NCI-H526 (cell line): ENCODE results near the gene CDH4.
"Not testable (repeated sequence)": the region's sequence is repeated elsewhere in the genome, so short reads cannot be mapped to it uniquely, and the experiment has no call there.

Experiments
- DNase-seq, 2 experiments: peaks; one replicate each; lab custom pipeline; 2025; lab: John Stamatoyannopoulos, UW

CDH4 gene

DNA sequence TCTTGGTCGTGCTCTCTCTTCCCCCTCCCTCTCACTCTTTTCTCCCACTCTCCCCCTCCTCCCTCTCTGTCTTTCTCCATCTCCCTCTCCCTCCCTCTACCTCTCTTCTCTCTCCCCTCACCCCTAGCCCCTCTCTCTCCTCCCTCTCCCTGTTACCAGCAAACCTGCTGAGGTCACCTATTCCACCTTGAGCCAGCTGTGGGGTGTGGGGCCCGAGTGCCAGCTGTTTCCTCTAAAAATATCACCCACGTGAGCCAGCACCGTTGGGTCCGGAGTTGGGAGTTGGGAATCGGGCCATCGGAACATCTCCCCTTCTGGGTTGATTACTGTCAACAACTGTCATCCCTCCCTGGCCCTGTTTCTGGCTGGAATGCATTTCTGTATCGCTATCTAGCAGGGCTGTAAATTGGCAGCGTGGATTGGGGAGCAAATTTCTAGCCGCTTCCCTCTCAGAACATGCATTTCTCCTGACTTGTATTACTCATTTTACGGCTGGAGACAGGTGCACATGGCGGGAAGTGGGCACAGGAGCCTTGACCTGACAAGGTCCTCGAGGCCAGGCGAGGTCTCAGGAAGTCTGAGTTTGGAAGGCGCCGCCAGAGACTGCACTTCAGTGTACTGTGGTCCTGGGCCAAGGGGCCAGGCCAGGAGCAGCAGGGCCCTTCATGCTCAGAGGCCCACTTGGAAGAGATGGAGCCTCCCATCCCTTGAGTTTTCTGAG, 165.3 kb downstream of the CDH4 start:
- no peak for DNase-seq

DNA sequence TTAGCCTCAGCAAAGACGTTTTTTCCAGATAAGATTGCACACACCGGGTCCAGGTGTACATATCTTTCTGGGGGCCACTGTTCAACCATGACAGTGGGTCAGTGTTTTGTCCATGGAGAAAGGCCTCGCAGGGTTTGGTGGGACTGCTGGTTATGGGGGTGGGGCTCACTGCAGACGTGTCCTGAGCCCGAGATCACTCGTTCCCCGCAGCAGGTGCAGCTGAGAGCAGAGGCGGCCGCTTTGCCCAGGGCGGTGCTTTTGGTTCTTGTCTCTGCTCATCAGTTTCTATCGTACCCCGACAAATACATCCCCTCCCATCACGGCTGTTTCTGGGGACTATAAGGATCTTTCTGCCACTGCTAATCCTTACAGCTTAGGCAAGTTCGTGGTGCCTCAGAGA, 166.9 kb downstream of the CDH4 start:
- no peak for DNase-seq

DNA sequence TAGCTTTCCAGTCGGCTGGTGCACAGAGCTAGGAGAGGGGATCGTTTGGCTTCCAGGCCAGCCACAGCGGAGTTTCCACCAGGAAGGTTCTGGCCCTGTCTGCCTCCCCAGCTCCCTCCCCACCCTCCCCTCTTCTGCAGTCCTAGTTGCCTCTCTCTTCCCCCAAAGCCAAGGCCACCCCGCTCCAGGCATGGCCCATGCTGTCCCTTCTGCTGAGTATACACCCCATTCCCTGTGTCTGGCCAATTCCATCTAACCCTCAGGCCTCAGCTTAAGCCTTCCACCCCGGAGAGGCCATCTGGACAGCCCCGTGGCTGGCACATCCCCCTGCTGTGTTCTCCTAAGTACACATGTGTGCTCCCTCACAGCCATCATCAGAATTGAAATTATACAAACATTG, 167.4 kb downstream of the CDH4 start:
- no peak for DNase-seq

DNA sequence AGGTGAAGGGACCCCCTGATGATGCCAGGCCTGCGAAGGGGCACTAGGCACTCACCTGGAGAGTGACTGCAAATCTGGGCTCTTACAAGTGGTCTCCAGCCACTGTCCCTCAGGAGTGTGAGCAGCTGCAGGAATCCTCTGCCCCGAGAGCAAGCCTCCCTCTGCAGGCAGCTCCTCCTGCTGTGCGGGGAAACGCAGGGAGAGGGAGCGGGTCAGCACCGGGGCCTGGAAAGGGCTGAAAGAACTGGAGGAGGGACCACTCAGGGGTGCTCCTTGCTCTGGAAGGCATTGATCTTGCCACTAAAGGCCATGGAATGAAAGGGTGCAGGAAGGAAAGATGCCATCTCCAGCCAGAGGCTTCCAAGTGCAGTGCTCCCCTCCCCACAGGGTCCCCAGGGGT, 168.0 kb downstream of the CDH4 start:
- DNase-seq, result no peak

DNA sequence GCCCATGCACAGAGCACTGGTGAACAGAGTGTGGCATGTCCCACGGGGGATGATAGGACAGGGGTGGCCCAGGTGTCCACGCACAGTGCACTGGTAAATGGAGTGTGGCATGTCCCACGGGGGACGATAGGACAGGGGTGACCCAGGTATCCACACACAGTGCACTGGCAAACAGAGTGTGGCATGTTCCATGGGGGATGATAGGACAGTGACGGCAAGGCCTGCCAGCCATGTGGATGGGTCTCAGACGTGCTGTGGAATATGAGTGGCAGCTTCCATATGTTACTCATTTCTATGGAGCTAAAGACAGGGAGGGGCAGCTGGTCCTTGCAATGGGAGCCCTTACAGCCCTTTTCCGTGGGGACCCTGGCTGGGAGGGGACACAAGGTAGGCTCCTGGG, 168.7 kb downstream of the CDH4 start:
- no peak for DNase-seq

DNA sequence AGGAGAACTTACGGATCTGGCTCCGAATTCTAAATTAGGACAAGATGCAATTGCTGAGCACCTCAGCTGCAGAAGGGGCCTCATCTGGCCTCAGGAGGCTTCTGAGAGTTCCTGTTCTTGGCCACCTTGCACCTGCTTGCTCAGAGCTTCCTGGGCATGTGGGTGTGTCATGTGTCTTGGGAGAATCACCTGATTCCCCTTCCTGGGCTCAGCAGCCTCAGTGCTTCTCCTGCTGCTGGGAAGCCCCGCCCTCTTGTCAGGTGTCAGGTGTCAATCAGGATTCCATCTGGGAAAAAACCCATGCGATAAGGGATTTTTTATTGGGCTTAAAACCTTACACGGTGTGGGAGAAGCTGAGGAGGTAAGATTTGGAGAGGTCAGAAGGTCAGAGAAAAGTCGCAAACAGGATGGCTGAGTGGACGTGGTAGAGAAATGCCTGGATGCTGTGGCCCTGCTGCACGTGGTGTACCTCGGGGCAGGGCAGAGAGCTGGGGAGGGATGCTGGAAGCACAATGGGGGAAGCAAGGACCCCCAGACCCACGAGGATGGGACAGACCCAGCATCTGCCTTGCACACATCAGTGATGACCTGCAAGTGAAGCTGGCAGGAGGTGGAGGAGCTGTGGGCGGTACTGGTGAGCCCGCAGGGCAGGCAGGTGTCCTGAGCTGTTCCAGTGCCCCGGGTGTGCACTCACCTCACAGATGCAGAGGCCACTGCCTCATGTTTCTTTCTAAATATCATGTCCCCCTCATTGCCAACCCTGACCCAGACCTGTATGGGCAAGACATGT, 170.8 kb downstream of the CDH4 start:
- DNase-seq, result no peak

DNA sequence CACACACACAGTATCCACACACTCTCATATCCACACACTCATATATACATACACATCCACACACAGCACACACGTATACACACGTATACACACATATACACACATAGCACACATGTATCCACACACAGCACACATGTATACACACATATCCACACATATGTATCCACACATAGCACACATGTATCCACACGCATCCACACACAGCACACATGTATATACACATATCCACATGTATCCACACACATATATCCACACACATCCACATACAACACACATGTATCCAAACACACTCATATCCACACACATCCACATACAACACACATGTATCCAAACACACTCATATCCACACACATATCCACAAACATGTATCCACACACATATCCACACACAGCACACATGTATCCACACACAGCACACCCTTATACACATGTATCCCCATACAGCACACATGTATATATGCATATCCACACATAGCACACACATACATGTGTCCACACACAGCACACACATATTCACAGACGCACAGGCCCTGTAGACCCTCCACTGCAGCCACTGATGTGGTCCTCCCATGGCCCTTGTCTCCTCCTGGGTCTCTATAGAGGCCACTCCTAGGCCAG, 172.1 kb downstream of the CDH4 start:
- DNase-seq, result no peak

DNA sequence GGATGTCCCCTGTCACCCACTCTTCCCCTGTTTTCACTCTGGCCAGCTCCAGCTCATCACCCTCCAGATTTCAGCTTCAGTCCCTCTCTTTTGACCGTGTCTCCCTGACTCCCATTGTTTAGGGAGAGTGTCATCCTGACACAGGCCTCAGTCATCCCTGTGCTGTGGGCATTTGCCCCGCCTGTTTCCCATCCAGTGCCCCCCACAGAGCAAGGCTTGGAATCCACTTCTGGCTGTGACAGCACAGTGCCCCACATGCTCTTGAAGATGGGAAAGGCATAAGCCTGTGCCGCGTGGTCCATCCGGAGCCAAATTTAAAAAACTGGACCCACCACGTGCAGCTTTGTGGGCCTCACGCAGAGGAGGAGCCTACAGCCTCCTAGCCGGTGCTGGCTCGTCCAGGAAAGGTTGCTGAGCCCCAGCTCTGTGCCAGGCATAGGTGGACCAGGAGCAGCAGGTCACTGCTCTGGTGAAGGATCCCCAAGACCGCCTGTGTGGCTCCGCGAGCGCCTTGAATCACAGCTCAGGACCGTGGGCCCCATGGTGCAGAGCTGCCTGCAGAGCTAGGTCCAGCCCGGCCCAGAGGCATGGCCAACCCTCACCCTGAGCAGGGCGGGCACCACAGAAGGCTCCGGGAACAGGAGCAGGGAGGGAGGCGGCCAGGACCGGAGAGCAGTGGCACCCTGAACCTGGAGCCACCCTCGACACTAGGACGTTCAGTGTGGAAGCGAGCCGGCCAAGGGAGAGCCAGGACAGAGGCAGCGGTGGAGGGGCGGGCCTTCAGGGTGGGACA, 172.8 kb downstream of the CDH4 start:
- no peak for DNase-seq

DNA sequence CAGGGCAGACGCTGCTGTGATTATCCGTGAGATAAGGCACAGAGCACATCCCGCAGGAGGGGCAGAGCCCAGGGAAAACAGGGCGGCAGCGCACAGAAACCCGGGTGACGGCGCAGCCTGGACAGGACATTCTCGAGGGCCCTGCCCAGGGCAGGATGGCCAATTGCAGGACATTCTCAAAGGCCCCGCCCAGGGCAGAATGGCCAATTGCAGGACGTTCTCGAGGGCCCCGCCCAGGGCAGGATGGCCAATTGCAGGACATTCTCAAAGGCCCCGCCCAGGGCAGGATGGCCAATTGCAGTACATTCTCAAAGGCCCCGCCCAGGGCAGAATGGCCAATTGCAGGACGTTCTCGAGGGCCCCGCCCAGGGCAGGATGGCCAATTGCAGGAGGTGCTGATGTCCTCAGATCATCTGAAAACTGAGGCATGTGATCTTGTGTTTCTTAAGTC, 173.5 kb downstream of the CDH4 start:
- DNase-seq, result not testable (repeated sequence)

DNA sequence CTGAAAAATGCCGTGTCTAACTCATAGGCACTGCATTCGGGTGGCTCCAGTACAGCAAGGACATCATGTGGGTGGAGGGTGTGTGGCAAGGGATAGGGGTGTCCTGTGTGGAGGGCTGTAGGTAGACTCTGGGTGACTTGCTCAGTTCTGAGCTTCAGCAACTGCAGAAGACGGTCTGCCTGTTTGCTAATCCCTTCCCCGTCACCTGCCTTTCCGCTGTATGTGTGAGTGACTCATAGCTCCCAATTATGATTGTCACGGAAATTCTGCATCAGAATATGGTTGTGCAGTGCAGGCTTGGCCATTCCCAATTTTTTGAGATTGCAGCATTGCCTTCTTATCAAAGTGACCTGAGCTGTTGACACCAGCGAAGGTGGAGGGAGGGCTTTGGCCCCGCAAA, 174.3 kb downstream of the CDH4 start:
- DNase-seq, result no peak

DNA sequence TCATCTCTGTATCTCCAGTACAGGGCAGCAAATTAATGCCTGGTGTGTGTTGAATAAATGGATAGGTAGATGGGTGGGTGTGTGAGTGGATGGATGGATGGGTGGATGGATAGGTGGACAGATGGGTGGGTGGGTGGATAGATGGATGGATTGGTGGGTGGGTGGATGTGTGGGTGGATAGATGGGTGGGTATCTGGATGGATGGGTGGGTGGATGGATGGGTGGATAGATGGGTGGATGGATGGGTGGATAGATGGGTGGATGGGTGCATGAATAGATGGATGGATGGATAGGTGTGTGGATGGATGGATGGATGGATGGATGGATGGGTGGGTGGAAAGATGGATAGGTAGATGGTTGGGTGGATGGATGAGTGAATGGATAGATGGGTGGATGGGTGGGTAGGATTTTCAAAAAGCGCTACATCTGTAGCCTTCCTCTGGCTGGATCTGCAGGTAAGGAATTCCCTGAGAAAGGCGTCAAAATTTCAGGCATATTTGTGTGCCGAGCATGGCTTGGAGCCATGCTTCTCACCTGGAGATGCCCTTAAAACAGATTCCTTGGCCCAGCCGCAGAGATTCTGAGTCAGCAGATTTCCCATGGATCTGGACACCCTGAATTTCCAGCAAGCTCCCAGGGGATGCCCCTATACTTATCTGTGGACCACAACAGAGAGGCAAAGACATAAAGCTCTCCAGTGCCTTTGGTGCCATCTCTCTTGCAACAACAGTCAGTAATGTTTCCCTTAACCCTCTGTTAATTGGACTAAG, 177.6 kb downstream of the CDH4 start:
- no peak for DNase-seq

DNA sequence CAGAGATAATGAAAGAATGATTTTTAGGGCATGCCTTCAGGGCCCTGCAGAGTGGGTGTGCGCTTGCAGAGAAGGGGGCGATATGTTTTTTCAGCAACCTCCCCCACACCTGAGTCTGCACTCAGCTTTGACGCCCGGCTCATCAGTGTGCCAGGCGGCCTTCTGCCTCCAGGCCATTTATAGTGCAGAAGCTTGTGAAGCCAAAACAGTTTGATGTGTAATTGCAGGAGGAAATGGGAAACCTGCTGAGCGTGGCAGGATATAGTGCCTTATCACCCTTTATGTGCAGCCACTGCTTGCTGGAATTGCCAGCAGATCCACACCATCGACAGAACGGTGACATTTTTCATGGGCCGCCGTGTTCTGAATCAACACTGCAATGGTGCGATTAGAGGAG, 178.2 kb downstream of the CDH4 start:
- DNase-seq, result peak in 1 of 2 experiments; percentile 52

DNA sequence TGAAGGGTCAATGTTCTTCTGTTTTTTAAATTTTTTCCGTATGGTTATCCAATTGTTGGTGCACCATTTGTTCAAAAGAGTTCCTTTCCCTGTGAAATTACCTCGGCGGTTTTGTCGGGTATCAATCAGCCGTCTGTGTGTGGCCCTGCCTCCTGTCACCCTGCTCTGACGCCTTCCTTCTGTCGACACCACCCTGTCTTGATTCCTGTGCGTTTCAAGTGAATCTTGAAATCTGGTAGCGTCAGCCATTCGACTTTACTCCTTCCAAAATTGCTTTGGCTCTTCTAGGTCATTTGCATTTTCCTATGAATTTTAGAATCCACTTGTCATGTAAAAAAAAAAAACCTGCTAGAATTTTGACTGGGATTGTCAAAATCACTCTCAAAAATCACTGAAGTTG, 181.1 kb downstream of the CDH4 start:
- DNase-seq, result no peak

DNA sequence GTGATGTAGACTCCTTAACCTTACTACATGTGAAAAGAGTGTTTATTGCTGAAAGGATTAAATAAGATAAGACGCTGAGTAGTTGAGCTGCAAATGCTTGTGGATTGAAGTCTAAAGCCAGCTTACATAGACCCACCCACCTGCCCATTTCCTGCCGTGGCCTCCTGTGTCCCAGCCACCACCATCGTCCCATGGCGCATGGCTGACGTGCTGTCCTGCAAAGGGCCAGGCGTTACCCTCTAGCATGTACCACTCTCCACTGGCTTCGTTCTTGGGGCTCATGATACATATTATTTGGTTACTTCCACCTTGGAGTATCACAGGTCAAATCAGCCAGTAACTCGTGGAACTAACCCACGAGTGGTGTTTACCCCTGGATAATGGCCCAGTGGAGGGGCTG, 181.8 kb downstream of the CDH4 start:
- DNase-seq, result no peak

DNA sequence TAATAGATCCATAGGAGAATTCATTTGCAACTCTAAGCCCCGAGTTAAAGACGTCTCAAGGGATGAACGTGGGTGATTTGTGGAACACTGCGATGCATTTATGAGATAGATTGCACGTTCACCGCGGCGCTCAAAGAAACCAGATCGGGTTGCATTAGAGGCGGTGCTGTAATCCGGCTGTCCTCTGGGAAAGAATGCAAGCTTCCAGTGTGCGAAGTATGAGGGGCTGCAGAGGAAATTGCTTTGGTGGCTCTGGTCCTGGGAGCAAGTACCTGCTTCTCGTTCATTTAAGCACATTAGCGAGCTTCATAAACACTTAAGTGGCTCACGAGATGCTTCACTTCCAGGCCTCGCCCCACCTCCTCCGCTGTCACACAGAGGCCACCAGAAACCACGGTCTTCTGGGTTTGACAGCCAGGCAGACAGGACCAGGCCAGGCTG, 182.3 kb downstream of the CDH4 start:
- DNase-seq, result peak in 1 of 2 experiments; percentile 22

DNA sequence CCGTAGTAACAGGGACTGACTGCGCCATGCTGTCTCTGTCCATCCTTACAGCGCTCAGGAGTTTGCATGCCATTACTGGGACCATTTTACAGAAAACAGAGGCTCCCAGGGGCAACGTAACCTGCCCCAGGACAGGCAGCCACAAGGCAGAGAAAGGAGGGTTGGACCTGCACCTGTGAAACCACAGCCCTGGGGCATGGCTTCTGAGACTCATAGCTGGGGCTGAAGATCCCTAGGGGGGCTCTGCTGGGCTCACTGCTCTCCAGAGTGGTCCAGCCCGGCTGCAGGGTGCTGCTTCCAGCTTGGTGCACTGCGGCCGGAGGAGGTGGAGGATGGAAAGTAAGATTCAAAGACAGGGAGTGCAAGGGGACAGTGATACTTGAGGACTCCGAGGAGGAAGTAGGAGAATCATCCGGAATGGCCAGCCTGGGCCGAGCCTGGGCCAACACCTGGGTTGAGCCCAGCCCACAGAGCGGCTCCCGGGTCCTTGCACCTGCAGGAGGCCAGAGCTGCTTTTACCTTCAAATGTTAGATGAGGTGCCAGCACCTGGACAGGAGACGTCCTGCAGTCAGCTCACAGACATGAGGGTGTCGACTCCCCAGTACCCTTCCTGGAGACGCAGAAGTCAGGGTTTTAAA, 183.2 kb downstream of the CDH4 start:
- DNase-seq, result no peak

DNA sequence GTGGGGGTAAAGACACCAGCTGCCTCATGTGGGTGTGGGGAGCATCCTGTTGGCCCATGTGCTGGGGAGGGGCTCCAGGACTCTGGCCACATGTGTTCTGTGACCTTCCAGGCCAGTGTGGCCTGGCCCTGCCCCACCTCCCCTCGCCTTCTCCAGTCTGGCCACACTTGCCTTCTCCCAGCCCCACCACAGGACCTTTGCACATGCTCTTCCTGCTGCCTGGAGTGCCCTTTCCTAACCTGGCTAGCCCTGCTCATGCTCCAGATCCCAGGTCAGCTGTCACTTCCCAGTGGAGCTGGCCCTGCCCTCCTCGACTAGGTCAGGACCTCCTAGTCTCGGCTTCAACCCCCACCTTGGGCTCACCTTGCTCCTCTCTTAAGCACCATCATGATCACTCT, 183.8 kb downstream of the CDH4 start:
- DNase-seq, result no peak

DNA sequence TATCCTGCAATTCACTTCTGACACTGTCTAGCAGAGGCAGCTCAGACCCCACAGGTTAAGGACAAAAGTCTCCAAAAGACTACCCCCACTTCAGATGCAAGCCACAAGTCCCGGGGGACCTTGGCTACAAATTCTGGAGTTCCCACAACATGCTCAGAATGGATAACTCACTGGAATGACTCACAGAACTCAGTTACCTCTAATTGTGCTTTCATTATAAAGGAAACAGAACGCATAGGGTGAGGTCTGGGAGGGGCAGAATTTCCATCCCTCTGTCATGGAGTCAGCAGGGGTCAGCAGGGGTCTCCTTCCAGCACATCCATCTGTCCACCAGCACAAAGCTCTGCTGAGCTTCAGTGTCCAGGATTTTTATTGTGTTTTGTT, 184.2 kb downstream of the CDH4 start:
- no peak for DNase-seq

DNA sequence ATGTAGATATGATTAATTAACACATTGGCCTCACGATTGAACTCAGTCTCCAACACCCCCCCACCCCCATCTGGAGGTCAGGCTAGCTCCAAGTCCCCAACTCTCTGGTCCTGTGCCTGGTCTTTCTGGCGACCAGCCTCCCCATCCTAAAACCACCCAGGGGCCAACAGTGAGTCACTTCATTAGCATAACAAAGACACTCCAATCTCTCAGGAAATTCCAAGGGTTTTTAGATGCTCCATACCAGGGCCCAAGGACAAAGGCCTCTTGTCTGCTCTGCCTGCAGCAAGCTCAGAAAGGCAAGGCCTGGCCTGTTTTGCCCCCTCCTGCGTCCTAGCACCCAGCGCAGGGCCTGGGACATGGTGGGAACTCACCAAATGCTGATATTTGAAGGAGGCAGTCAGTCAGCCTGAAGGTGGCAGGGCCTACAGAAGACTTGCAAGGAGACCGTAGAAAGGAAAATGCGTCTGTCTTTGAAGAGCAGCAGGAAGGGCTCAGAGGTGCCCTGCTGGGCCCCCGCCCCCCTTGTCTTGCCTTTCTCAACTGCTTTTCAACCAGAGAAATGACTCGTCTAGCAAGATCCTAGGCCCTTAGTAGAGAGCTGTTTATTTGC, 184.7 kb downstream of the CDH4 start:
- no peak for DNase-seq
